ENCODE data around the gene EFHC1. TPM values are rescaled to one million over a fixed set of nuclear protein-coding genes. Genes with fewer than 3 reads are reported as not detected.

EFHC1 gene
- total and polyA plus RNA-seq, 4 donors: 3.3 to 11.3 (median 6.9) TPM

- no peak for TF ChIP-seq REST (IDR thresholded peaks at IDR 0.05)
- TF ChIP-seq HNF4G (IDR thresholded peaks at IDR 0.05): peak; percentile 6
- TF ChIP-seq FOXA2 (IDR thresholded peaks at IDR 0.05): no peak
Measured at GRCh38 chr6:52543262-52543661, 123.1 kb downstream of the EFHC1 start (continued).

GRCh38 chr6:52543729-52544601 is 123.8 kb downstream of the EFHC1 start:
- peak overlapping the region in 1 of 2 donors; percentile 72 for H3K9ac ChIP-seq (ENCODE audit: low read depth in 1 of 2, low read length in 2 of 2)
- H3K9me3 ChIP-seq (ENCODE audit: control insufficient read depth in 4 of 4, low read length in 3 of 4): no peaks in the 10 kb centered on the region
- 41% methylated on average over 10 of the region's 10 CpGs for WGBS
- peak overlapping the region; percentile 79 to 89 for H3K27ac ChIP-seq (ENCODE audit: low read depth in 1 of 2, low read length in 2 of 2)
- TF ChIP-seq CTCF (IDR thresholded peaks at IDR 0.05; ENCODE audit: low read depth, low read length, missing input control) (no peak), MAX (IDR thresholded peaks at IDR 0.05) (peak; percentile 51), RAD21 (IDR thresholded peaks at IDR 0.05) (peak in 1 of 2 donors; percentile 23), RXRA (IDR thresholded peaks at IDR 0.05) (peak; percentile 13 to 38), ZBTB33 (IDR thresholded peaks at IDR 0.05) (peak; percentile 2), SP1 (IDR thresholded peaks at IDR 0.05) (peak; percentile 10), REST (IDR thresholded peaks at IDR 0.05) (no peak), YY1 (IDR thresholded peaks at IDR 0.05) (peak; percentile 61), NR2F2 (IDR thresholded peaks at IDR 0.05) (peak; percentile 85), HNF4A (conservative IDR thresholded peaks at IDR 0.05) (no peak)
- no peak for DNase-seq (ENCODE audit: low spot score)
- H3K4me1 ChIP-seq (ENCODE audit: control insufficient read depth in 4 of 4, insufficient read depth in 4 of 4, low read length in 3 of 4): peaks cover 22 to 59% (median 50%) of the 10 kb centered on the region in 4 donors
- H3K27me3 ChIP-seq (ENCODE audit: control insufficient read depth in 4 of 4, insufficient read depth in 4 of 4, low read length in 3 of 4): no peaks in the 10 kb centered on the region
- no peak overlapping the region for H3K4me3 ChIP-seq (ENCODE audit: low read depth in 1 of 3, low read length in 3 of 3)
- H3K36me3 ChIP-seq (ENCODE audit: control insufficient read depth in 4 of 4, insufficient read depth in 3 of 4, low read depth in 1 of 4, low read length in 3 of 4): no peaks in the 10 kb centered on the region
